GM18867 (cell line): Measurements from ENCODE around the gene PILRB.
A peak's percentile ranks its signal among the peaks of the same experiment; 100 is the strongest.
"Not testable (repeated sequence)": the region's sequence is repeated elsewhere in the genome, so short reads cannot be mapped to it uniquely, and the experiment has no call there.

Experiments used
- ATAC-seq: cut with Tn5 transposase; IDR thresholded peaks from one replicate; pipeline ENCODE4 v1.9.1; 2021; ENCODE audit warnings: mild to moderate bottlenecking, moderate library complexity; ENCODE audit not compliant: unreplicated experiment

The PILRB gene

DNA sequence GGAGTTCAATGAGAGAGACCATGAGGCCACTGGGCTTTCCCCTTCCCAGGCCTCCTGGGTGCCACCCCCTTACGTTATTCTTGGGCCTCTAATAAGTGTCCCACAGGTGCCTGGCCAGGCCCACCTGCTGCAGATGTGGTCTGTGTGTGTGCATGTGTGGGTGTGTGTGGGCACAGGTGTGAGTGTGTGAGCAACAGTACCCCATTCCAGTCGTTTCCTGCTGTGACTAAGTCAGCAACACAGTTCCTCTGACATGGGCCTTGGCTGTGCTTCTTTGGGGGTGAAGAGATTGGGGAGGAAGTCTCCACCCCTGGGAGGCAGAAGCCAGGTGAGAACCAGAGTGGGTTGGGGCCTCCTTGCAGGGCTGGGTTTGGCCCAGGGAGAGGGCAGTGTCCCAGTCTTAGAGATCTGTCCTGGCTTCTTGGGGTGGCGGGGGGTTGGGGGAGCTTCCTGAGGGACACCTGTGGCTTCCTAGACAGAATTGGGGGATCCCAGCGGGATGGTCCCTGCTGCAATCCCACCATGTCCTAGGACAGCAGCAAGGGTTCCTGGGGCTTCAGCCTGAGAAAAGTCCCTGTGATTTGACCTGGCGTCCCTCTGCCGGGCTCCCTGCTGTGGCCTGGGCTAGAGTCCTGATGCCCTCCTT, 4.1 kb upstream of the PILRB start:
- ATAC-seq, result no peak

DNA sequence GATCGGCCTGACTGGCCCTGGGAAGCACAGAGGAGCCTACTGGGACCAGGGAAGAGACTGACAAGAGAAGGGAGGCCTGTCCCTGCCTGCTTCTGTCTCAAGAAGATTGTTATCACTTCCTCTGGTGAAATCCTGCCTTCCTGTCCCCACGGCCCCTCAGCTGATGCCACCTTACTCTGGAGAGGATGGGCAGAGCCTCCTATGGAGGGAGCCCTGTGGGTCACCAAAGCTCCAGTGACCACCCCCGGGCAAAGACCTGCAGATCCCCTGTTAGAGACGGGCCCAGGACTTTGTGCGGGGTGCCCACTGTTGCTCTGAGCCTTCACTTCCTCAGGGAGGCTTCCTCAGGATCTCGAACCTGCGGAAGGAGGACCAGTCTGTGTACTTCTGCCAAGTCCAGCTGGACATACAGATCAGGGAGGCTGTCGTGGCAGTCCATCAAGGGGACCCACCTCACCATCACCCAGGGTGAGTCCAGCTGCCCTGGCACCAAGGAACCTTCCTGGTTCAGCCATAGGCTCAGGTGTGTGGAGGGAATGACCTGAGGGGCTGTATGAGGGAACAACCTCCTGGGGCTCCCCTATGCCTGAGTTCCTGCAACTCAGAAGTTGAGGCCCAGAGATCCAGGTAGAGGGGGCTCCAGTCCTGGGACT, 1.4 kb upstream of the PILRB start:
- no peak for ATAC-seq

DNA sequence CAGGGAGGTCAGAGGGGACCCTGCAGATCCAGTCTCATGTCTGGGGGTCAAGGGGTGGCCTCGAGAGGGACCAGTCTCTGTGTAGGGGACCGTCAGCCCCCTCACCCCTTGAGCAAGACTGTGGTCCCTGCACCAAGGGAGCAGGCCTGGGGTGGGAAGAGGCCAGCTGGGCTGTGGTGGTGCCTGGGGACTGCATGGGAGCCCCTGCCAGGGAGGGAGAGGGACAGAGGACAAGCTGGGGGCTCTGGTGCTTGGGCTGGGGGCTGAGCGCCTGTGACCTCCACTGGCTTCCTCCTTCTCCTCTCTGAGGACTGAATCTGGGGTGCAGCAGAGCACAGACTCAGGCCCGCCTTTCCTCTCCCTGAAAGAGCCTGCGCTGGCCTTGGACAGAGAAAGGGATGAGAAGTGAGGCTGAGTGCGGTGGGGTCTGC, 771 bp upstream of the PILRB start:
- no peak for ATAC-seq

DNA sequence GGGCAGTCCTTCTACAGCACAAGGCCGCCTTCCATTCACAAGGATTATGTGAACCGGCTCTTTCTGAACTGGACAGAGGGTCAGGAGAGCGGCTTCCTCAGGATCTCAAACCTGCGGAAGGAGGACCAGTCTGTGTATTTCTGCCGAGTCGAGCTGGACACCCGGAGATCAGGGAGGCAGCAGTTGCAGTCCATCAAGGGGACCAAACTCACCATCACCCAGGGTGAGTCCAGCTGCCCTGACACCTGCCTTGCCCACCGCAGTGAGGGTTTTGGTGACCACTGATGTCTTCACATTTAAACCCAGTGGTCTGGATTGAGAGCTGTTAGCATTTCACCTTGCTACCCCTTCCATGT, 918 bp downstream of the PILRB start:
- ATAC-seq, result no peak

DNA sequence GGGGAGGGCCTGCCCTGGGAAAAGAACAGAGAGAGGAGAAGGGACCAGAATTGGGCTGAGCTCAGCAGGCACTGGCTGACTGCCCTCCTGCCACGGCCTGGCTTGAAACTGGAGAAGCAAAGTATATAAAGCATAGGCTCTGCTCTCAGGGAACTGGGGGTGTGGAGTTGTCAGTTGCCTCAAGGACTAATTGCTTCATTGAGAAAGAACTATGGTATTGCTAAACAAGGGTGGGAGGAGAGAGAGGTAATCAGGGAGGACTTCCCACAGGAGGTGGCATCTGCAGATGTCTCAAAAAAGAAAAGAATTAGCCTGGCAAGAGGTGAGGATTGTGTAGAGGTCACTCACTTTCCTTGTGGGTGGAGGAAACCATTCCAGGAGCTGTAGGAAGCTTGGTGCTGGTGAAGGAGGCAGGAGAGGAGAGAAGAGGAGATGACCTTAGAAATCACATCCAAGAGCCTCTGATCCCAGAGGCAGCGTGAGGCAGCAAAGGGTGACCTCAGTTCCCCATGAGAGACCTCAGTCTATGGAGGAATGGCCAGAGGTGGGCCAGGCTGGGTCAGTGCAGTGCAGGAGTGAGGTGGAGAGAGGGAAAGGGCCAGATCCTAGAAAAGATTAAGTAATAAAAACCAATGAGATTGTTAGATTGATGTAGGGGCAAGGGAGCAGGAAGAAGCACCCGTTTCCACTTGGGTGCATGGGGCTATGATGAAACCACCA, 2.4 kb downstream of the PILRB start:
- no peak for ATAC-seq

DNA sequence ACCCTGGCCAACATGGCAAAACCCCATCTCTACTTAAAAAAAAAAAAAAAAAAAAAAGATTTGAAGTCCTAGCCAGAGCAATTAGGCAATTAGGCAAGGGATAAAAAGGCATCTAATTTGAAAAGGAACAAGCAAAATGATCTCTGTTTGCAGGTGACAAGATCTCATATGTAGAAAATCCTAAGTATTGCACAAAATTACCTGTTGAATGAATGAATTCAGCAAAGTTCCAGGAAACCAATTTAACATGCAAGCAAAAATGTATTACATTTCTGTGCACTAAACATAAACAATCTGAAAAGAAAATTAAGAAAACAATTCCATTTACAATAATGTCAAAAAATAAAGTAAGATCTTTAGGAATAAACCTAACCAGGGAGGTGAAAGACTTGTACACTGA, 5.2 kb downstream of the PILRB start:
- no peak for ATAC-seq

DNA sequence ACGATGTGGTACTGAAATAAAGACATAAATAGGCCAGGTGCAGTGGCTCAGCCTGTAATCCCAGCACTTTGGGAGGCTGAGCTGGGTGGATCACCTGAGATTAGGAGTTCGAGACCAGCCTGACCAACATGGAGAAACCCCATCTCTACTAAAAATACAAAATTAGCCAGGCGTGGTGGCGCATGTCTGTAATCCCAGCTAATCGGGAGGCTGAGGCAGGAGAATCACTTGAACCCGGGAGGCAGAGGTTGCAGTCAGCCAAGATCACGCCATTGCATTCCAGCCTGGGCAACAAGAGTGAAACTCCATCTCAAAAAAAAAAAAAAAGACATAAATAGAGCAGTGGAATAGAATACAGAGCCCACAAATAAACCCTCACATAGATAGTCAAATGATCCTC, 5.9 kb downstream of the PILRB start:
- not testable (repeated sequence) for ATAC-seq

DNA sequence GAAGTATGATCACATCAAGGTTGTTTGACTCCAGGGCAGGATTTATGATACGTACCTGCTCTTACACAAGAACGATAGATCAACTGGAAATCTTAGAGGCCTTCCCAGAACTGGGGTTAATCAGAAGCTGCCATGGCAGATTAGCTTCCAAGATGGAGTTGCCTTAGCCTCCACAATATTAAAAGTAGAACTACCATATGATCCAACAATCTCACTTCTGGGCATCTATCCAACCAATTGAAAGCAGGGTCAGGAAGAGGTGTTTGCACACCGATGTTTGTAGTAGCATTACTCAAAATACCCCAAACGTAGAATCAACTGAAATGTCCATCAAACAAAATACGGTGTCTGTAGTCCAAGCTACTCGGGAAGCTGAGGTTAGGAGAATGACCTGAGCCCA, 6.6 kb downstream of the PILRB start:
- ATAC-seq, result no peak

DNA sequence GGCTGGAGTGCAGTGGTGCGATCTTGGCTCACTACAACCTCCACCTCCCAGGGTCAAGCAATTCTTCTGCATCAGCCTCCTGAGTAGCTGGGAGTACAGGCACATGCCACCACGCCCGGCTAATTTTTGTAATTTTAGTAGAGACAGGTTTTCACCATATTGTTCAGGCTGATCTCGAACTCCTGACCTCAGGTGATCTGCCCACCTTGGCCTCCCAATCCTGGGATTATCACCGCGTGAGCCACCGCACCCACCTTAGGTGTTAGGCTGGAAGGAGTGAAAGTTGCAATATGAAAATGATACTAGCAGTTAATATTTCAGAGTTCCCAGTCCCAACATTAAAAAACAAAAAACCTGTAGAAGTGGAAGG, 8.1 kb downstream of the PILRB start:
- ATAC-seq, result not testable (repeated sequence)

DNA sequence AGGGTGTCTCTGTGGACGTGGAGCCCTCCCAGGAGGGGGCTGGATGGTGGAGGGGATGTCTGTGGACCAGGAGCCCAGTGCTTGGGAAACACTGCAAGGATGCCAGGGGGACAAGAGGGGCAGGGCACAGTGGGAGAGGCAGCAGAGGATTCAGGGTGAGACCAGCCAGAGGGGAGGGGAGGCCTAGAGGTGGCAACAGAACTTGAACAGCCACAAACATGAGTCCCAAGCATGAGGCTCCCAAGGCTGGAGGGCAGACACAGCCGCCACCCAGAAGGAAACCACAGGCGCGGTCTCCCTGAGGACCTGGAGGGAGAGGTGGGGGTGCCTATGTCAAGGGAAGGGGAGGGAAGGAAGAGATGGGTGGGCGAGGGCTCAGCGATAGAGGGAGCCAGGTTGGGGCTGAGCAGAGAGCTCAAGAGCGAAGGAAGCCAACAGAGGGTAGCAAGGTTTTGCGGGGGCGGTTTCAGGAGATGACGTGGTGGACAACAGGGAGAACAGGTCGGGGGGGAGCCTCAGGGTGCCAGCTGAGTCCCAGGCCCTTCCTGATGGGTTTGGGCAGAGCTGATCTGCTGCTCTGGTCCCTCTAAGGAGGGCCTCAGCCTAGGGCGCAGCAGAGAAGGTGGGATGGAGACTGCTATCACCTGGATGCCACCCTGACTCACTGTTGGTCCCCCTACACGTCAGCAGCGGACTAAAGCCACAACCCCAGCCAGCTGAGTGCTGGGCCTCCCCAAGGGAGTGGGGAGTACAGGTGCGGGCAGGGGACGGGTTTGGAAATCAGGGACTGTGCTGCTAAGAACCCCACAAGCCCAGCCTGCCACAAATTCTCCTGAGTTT, 8.7 kb downstream of the PILRB start:
- no peak for ATAC-seq

DNA sequence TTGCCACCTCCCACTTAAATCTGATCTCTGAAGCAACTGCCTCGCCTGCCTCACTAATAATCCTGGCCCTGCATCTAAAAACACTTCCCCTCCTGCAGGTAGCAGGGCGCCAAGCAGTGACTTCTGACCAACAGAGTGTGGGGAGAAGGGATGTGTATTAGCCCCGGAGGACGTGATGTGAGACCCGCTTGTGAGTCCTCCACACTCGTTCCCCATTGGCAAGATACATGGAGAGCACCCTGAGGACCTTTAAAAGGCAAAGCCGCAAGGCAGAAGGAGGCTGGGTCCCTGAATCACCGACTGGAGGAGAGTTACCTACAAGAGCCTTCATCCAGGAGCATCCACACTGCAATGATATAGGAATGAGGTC, 9.3 kb downstream of the PILRB start:
- ATAC-seq, result no peak

DNA sequence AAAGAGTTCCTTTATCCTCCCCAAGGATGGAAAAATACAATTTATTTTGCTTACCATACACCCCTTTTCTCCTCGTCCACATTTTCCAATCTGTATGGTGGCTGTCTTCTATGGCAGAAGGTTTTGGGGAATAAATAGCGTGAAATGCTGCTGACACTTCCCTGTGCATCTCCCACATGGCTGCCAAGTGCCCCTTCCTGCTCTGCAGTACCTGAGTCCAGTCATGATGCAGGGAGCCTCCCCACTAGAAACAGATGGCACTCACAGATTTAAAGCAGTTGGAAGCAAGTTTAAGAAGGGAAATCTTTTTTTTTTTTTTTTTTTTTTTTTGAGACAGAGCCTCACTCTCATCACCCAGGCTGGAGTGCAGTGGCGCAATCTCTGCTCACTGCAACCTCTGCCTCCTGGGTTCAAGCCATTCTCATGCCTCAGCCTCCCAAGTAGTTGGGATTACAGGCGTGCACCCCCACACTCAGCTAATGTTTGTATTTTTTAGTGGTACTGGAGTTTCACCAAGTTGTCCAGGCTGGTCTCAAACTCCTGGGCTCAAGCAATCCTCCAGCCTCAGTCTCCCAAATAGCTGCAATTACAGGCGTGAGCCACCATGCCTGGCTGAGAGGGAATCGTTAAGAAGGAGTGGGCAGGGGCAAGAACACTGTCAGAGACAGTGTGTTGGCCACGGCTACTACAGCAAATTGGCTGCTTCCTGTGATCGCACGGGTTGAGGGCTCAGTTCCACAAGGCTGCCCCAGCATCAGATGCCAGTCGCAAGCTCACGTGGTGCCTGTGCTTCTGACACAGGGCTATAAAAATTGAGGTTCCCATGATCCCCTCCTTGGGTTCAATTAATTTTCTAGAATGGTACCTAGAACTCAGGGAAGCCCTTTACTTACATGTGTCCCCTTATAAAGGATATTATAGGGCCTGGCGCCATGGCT, 10.0 kb downstream of the PILRB start:
- ATAC-seq, result no peak

DNA sequence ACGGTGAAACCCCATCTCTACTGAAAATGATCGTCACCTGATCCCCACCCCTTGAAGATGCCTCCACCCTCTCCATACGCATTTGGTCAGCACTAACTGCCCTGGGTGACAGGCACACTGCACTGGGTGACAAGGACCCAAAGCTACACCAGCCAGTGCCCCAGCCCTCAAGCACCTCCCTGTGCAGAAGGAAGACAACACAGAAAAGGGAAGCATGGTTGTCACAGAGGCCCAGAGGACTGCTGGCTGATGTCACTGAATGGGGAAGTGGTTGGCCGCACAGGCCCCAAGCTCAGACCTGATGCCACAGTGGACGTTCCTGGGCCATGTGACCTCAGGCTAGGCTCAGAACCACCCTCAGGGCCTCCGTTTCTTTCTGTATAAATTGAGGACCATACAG, 11.2 kb downstream of the PILRB start:
- peak; percentile 64 for ATAC-seq

DNA sequence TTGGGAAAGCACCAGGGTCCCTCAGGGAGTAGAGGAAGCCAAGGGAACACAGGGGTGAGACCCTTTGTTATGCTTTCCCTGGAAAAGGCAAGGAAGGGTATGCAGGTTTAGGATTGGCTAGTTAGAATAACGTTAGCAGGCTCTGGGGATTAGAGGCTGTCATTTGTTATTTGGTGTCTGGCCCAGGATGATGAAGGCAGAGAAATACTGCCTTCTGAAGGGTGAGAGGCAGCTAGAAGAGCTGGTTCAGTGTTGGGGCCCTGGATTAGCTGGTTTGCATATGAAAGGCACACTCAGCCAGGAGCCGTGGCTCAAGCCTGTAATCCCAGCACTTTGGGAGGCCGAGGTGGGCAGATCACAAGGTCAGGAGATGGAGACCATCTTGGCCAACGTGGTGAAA, 12.4 kb downstream of the PILRB start:
- no peak for ATAC-seq

DNA sequence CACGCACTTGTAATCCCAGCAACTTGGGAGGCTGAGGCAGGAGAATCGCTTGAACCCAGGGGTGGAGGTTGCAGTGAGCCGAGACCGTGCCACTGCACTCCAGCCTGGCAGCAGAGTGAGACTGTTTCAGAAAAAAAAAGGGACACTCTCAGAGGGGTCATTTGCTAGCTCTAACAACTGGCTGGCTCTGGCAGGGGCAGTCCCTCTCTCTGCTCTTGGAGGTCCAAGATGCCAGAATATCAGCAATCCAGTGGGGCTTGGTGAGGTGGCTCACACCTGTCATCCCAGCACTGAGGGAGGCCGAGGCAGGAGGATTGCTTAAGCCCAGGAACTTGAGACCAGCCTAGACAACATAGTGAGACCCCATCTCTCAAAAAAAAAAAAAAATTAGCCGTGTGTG, 12.8 kb downstream of the PILRB start:
- ATAC-seq, result no peak

DNA sequence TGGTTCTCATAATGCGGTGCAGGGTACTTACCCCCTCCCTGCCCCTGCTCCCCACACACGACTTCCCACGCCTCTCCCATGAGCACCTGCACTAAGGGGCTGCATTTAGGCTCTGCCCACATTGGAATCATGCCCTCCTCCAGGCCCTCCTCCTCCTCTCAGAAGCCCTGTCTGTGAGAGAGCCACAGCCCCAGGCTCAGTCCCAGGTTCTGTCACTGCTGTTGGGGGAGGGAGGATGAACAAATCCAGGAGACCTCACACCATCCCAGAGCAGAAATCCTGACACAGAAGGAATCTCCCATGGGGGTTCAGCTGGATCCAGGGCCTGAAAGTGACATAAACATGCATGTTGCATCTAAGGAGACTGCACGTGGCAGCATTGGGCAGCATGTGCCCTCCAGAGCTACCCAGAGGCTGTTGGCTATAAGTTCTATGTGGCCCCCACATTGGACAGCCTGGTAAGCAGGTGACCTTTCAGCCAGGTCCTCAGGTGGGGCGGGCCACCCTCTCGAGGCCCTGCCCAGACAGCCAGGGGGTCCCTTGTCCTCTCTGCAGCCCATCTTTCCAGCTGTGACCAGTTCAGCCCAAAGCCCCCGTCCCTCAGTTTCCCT, 13.7 kb downstream of the PILRB start:
- no peak for ATAC-seq

DNA sequence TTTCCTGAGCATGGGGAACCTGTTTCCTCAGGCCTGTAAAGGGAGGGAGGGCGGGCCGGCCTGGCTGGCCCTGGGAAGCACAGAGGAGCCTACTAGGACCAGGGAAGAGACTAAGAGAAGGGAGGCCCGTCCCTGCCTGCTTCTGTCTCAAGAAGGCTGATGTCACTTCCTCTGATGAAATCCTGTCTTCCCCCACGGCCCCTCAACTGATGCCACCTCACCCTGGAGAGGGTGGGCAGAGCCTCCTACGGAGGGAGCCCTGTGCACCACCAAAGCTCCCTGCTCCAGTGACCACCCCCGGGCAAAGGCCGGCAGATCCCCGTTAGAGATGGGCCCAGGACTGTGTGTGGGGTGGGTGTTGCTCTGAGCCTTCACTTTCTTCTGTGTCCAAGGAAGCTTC, 14.3 kb downstream of the PILRB start:
- ATAC-seq, result no peak

DNA sequence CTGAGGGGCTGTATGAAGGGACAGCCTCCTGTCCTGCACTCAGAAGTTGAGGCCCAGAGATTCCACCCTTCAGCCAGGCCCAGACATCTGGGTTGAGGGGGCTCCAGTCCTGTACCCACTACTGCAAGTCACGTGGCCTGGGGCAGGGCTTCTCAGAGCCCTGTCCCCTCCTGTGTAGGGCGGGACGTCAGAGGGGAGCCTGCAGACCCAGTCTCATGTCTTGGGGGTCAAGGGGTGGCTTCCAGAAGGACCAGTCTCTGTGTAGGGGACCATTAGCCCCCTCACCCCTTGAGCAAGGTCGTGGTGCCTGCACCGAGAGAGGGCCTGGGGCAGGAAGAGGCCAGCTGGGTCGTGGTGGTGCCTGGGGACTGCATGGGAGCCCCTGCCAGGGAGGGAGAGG, 14.8 kb downstream of the PILRB start:
- no peak for ATAC-seq

DNA sequence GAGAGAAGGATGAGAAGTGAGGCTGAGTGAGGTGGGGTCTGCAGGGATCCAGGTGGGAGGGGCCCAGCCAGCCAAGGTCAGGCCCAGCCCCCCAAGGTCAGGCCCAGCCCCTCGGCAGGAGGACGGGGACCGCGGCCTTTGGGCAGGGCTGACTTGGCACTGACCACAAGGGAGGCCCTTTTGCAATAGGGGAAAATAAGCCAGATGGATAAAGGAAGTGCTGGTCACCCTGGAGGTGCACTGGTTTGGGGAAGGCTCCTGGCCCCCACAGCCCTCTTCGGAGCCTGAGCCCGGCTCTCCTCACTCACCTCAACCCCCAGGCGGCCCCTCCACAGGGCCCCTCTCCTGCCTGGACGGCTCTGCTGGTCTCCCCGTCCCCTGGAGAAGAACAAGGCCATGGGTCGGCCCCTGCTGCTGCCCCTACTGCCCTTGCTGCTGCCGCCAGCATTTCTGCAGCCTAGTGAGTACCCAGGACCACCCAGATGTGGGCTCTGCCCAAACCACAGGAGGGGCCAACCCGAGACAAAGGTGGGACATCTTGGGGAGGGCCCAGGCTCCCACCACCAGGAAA, 15.4 kb downstream of the PILRB start, which contains the start of gene PILRA:
TSS of gene PILRA (plus strand) at position 227 of the 571 bp plus-strand sequence. CDS start at position 397, 170 bp downstream.
- ATAC-seq, result no peak
